ENCODE measurements around the gene DENND6B. TPM values are rescaled to one million over a fixed set of nuclear protein-coding genes. Genes with fewer than 3 reads are reported as not detected.

DENND6B gene
- total RNA-seq, 1 donor from 2014 or later, result 1.4 TPM

DNA sequence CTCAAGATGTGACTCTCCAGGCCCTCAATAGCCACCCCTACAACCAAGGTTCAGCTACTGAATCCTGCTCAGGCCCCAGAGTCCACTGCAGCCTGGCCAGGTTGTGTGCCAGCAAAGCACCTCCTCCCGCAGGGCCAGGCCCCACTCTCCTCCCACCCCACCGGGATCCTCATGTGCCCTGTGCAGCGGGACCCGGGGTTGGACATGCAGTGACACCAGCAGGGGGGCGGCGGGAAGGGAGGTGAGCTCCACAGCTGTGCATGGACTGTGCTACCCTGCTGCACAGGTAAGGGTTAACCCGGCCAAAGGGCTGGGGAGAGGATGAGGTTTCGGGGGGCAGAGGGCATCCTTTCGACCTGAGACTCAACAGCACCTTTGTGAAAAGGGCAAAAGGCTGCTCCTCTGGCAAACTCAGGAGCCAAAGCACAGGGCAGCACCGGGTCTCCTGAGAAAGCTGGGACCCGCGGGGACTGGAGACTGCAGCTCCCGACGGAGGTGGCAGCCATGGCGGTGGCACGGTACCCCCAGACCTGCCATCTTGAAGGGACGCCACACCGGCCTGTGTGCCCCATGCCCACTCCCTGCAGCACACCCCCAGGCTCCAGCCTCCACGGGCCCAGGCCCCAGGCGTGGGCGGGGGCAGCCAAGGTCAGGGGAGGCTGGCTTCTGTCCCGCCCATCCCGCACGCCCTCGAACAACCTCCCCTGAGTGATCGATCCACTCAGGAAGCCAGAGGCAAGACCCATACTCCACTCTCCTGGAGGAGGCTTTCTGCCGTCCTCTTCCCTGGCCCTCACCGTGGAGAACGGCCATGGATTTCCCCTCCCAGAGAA lies 29.9 kb downstream of the DENND6B start:
- intact Hi-C loops (cut with micrococcal nuclease), result no loop called here
- ATAC-seq, result peak; percentile 19
- DNase-seq, result peak; percentile 68

DNA sequence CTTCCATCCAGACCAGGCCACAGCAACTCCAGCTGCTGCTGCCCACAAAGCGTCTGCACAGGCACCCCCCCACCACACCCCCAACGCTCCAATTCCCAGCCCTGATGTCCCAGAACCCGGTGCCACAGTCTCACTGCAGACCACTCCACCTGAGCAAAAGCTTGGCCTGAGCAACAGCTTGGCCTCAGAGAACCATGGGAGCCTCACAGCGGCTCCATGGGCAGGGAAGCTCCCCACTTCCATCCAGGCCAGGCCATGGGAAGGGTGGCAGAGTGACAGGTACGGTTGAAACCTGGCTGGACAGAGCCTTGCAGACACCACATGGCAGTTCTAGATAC lies 32.5 kb downstream of the DENND6B start:
- no peak for ATAC-seq
- DNase-seq, result no peak
- intact Hi-C loops (cut with micrococcal nuclease), result no loop called here

DNA sequence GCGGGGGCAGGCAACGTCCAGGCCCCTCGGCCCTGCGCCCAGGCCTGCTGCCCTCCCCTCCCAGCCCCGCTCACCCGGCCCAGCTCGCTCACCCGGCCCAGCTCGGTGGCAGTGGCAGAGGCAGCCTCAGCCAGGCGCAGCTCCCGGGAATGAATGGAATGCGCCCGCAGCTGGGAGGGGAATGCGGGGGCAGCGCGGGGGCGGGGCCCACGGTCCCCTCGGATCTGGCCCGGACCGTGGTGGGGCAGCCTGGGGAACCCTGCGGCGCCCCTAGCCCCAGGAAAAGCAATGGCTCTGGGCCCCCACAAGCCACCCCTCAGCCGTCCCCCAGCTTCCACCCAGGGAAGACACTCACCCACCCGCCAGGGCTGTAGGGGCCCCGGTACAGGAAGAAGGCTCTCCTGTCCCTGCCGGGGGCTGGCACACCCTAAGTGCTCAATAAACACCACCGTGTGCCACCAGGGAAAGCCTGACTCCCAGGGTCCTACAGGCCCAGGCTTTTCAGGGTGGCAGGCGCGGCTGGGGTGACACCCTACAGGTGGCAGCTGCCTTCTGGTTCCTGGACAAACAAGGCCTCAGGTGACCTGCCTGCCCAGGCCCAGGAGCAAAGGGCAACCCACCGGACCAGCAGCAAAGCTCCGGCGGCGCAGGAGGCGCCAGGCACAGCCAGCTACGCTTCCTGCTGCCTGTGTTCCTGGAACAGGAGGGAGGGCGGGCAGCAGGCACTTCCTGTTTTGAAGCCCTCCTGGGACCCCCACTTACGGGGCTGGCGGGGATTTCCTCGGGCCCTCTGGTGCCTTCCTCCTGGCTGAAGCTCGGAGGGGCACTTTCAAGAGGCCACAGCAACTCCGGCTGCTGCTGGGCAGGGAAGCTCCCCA lies 33.1 kb downstream of the DENND6B start:
- peak; percentile 59 for DNase-seq
- intact Hi-C loops (cut with micrococcal nuclease), result no loop called here
- peak; percentile 92 for ATAC-seq

- intact Hi-C loops (cut with micrococcal nuclease), result no loop called here
- ATAC-seq (no peak), DNase-seq (peak; percentile 90)
Observed at GRCh38 chr22:50292643-50293440, 34.0 kb downstream of the DENND6B start.

GRCh38 chr22:50289942-50290630 lies 36.7 kb downstream of the DENND6B start:
- intact Hi-C loops (cut with micrococcal nuclease), result no loop called here
- ATAC-seq, result no peak
- DNase-seq, result no peak

DNA sequence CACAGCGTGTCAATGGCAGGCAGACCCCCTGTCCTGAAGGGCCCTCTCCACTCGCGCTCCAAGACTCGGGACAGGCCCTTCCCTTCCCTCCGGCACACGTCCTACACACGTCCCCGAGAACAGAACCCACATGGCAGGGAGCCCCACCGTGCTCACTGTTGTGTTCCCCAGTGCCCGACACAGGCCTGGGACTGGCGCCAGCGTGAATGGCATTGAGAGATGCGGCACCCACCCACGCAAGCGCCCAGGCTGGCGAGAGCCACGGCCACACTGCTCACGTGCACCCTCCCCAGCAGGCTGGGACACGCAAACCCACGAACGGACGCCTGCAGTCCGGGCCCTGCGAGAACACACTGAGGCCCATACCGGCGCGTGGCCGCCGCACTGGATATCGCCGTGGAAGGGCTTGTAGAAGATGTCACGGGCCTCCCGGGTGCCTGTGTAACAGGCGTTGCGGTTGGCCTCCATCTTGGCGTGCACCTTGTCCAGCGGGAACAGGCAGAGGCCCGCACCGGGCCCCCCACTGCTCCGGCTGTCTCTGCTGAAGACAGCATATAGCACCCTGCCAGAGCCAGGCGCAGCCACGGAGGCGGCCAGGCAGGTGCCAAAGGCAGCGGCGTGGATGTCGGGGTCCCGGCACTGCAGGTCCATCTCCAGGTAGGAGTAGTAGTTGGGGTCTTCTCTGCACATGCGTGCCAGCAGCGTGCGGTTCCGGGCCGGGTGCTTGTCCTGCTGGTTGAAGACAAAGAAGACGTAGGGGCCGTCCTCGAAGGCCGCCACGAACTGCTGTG lies 37.5 kb downstream of the DENND6B start:
- DNase-seq (no peak), ATAC-seq (no peak)
- intact Hi-C loops (cut with micrococcal nuclease), result no loop called here

GRCh38 chr22:50287731-50288130 lies 39.1 kb downstream of the DENND6B start:
- no peak for DNase-seq
- intact Hi-C loops (cut with micrococcal nuclease), result no loop called here
- ATAC-seq, result no peak

DNA sequence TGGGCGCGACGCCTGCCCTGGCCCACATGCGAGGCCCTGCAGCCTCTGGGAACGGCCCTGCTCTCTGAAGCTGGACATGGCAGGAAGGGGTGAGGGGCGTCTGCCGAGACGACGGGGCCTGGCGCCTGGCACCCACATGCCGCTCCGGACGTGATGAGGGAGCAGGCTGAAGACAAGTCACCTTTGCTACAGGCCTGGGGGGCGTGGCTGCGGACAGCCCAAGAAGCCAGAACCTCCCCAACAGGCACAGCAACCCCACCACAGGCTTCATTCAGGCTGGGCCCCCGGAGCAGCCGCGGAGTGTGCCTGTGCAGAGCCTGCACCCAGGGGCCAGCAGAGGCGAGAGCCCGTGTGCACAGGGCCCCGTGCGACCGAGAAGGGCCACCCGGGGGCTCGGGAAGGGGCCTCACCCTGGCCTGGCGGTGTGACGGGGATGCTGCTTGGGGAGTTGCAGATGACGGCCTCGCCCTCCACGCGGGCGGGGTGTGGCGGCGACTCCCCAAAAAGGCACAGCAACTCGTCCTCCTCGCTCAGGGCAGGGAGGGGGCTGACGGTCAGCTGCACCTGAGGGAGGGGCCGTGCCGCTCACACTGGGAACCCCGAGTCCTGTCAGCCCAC lies 40.0 kb downstream of the DENND6B start:
- intact Hi-C loops (cut with micrococcal nuclease), result no loop called here
- no peak for ATAC-seq

DNA sequence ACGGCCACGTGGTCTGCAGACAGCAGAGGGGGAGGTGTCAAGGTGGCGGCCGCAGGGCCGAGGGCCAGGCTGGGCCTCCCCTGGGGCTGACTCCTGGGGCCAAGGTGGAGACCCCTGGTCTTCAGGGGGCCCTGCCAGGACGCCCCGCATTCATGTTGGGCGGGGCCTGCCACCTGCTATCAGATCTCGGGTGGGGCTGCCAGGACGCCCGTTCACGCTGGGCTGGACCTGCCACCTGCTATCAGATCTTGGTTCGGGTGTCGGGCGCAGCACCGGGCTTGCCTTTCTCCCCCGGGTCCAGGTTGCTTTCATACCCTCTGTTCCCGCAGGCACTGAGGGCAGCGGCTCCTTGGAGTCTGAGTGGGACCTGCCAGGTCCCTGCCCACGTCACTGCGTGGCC lies 40.5 kb downstream of the DENND6B start:
- DNase-seq, result no peak
- intact Hi-C loops (cut with micrococcal nuclease), result no loop called here
- ATAC-seq, result no peak

More for the DNA sequence above, 40.0 kb downstream of the DENND6B start:
- DNase-seq, result no peak

- ATAC-seq, result no peak
- no peak for DNase-seq
- intact Hi-C loops (cut with micrococcal nuclease), result no loop called here
Observed at GRCh38 chr22:50285568-50286229, 41.1 kb downstream of the DENND6B start.

- intact Hi-C loops (cut with micrococcal nuclease), result no loop called here
- ATAC-seq (no peak), DNase-seq (no peak)
Observed at GRCh38 chr22:50284479-50284878, 42.3 kb downstream of the DENND6B start.

GRCh38 chr22:50283821-50284220 lies 43.0 kb downstream of the DENND6B start:
- DNase-seq, result no peak
- no peak for ATAC-seq
- intact Hi-C loops (cut with micrococcal nuclease), result no loop called here

DNA sequence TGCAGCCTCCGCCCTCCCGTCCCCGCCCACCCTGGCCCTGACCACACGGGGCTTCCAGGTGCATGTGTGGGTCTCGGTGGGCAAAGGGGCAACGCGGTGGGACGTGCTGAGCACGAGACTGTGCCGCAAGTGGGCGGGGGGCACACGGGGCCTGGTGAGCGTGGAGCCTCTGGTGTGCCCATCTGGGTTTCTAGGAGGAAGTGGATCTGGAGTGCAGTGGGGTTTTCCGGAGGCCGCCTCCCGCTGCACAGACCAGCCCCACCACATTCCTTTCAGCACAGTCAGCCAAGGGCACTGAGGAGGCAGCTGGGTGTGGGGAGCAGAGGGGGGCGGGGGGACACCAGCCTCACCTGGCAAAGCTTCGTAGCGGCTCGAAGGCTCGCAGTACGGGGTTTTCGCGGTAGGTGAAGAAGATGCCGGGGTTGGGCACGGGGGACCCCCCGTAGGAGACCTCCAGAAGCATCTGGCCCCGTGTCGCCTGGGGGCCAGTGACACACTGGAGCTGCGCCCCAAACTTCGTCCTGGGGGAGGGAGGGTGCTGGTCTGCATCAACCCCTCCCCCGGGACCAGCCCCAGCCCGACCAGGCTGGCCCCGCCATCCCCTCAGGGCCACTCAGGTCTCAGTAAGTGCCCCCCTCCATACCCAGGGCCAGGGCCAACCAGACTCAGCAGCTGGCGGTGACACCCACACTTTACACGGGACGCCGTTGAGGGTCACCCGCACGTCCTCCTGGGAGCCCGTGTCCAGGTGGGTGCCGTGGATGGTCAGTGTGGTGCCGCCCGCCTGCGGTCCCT lies 44.3 kb downstream of the DENND6B start:
- intact Hi-C loops (cut with micrococcal nuclease), result no loop called here
- no peak for DNase-seq
- peak; percentile 37 for ATAC-seq

GRCh38 chr22:50281957-50282356 lies 44.9 kb downstream of the DENND6B start:
- DNase-seq (peak; percentile 78), ATAC-seq (peak; percentile 74)
- intact Hi-C loops (cut with micrococcal nuclease), result no loop called here

GRCh38 chr22:50281384-50281760 lies 45.4 kb downstream of the DENND6B start:
- ATAC-seq (no peak), DNase-seq (no peak)
- intact Hi-C loops (cut with micrococcal nuclease), result no loop called here

GRCh38 chr22:50280708-50281383 lies 46.0 kb downstream of the DENND6B start:
- no peak for ATAC-seq
- intact Hi-C loops (cut with micrococcal nuclease), result no loop called here
- DNase-seq, result no peak

Measured in left ventricle myocardium superior (tissue), 1 donor.